WTC11 (cell line): ENCODE results near the gene SON. TPM values are rescaled to one million over a fixed set of nuclear protein-coding genes. Genes with fewer than 3 reads are reported as not detected.
A peak's percentile ranks its signal among the peaks of the same experiment; 100 is the strongest.

ENCODE experiments used
- ATAC-seq: fragments of 200-7000 bp; cut with Tn5 transposase; 2 replicates; pipeline ENCODE4 v1.10.0; 2021; ENCODE audit warnings: mild to moderate bottlenecking, moderate library complexity
- CTCF ChIA-PET: fragments of 300-600 bp; sonication (Branson Sonifier 250); formaldehyde crosslinking; loops from one replicate; lab custom pipeline; 2021; ENCODE audit warnings: antibody characterized with exemption; lab: Charles Lee
- POLR2A ChIA-PET: fragments of 350-600 bp; sonication (Branson Sonifier 250); formaldehyde crosslinking; loops from one replicate; lab custom pipeline; 2021; ENCODE audit warnings: antibody characterized with exemption; lab: Charles Lee
- DNase-seq: peaks from one replicate; pipeline ENCODE4 v3.0.0; 2021; ENCODE audit warnings: low spot score
- H3K27ac Mint-ChIP-seq: 2 replicates; pipeline ENCODE4 v1.8.0; 2021; ENCODE audit warnings: mixed read lengths
- H3K27me3 Mint-ChIP-seq: 2 replicates; pipeline ENCODE4 v1.8.0; 2021; ENCODE audit warnings: low read depth, mild to moderate bottlenecking, moderate library complexity, mixed read lengths
- H3K36me3 Mint-ChIP-seq: 2 replicates; pipeline ENCODE4 v1.8.0; 2021; ENCODE audit warnings: mixed read lengths
- H3K4me1 Mint-ChIP-seq: 2 replicates; pipeline ENCODE4 v1.8.0; 2022; ENCODE audit warnings: mixed read lengths
- H3K4me3 Mint-ChIP-seq: 2 replicates; pipeline ENCODE4 v1.8.0; 2021; ENCODE audit warnings: mild to moderate bottlenecking, moderate library complexity, mixed read lengths
- H3K9me3 Mint-ChIP-seq: 2 replicates; pipeline ENCODE4 v1.8.0; 2021; ENCODE audit warnings: mixed read lengths
- ATF6 ChIP-seq: sonication (generic); formaldehyde crosslinking; IDR thresholded peaks from 2 replicates; pipeline ENCODE4 v1.8.1; 2023; ENCODE audit warnings: mild to moderate bottlenecking, missing genetic modification reagents
- IRF2 ChIP-seq: sonication (generic); formaldehyde crosslinking; IDR thresholded peaks from 2 replicates; pipeline ENCODE4 v1.8.0; 2022; ENCODE audit warnings: low read depth, missing genetic modification reagents, borderline replicate concordance
- MXD4 ChIP-seq: fragments of 250-450 bp; sonication (Bioruptor Pico); IDR thresholded peaks from 2 replicates; pipeline ENCODE4 v1.8.0; 2021; ENCODE audit warnings: mild to moderate bottlenecking, moderate library complexity, borderline replicate concordance
- SMAD4 ChIP-seq: sonication (generic); formaldehyde crosslinking; IDR thresholded peaks from 2 replicates; pipeline ENCODE4 v1.8.0; 2022; ENCODE audit warnings: mild to moderate bottlenecking, missing genetic modification reagents
- ZBTB21 ChIP-seq: sonication (generic); formaldehyde crosslinking; IDR thresholded peaks from 2 replicates; pipeline ENCODE4 v1.8.1; 2023; ENCODE audit warnings: mild to moderate bottlenecking, missing genetic modification reagents, borderline replicate concordance
- ZMAT4 ChIP-seq: fragments of 250-450 bp; sonication (Bioruptor Pico); IDR thresholded peaks from 2 replicates; pipeline ENCODE4 v1.9.0; 2021; ENCODE audit warnings: mild to moderate bottlenecking
- ZNF263 ChIP-seq: sonication (generic); formaldehyde crosslinking; IDR thresholded peaks from 2 replicates; pipeline ENCODE4 v1.8.1; 2022; ENCODE audit warnings: low read depth, mild to moderate bottlenecking, moderate library complexity, missing genetic modification reagents
- ZNF317 ChIP-seq: sonication (generic); formaldehyde crosslinking; IDR thresholded peaks from 2 replicates; pipeline ENCODE4 v1.8.1; 2023; ENCODE audit warnings: low read depth, mild to moderate bottlenecking, moderate library complexity, missing genetic modification reagents, borderline replicate concordance
- ZNF532 ChIP-seq: fragments of 250-450 bp; sonication (Bioruptor Pico); IDR thresholded peaks from 2 replicates; pipeline ENCODE4 v1.9.0; 2021; ENCODE audit warnings: mild to moderate bottlenecking, borderline replicate concordance
- total RNA-seq: library from RNA; stranded (reverse); gene quantifications from 3 replicates; pipeline ENCODE4 v1.2.3, GENCODE V29; 2021
- TF ChIP-seq, protein P1 (sequence below): fragments of 250-450 bp; sonication (Bioruptor Pico); IDR thresholded peaks from 2 replicates; pipeline ENCODE4 v1.9.0; 2021; ENCODE audit warnings: mild to moderate bottlenecking
- TF ChIP-seq, protein P2 (sequence below): sonication (generic); formaldehyde crosslinking; conservative IDR thresholded peaks from 2 replicates; pipeline ENCODE4 v1.8.1; 2022; ENCODE audit warnings: mild to moderate bottlenecking, missing genetic modification reagents
- TF ChIP-seq, protein P3 (sequence below): fragments of 250-450 bp; sonication (Bioruptor Pico); conservative IDR thresholded peaks from 2 replicates; pipeline ENCODE4 v1.9.0; 2021; ENCODE audit warnings: mild to moderate bottlenecking

Gene SON
- total RNA-seq, 1 experiment from 2014 or later, result 309 TPM

- H3K4me3 Mint-ChIP-seq, result no peak overlapping the region
- H3K4me1 Mint-ChIP-seq, result peaks cover 15% of the 10 kb centered on the region
- no peak for DNase-seq
- ATAC-seq, result no peak
- H3K27ac Mint-ChIP-seq, result peak overlapping the region; percentile 84; the same call in 1 of the 2 replicates
- no peaks in the 10 kb centered on the region for H3K9me3 Mint-ChIP-seq
- TF ChIP-seq ZNF263 (CRISPR knock-in tag), result no peak
- TF ChIP-seq IRF2, result no peak
- CTCF ChIA-PET, result no interaction called here
- peaks cover 50% of the 10 kb centered on the region for H3K36me3 Mint-ChIP-seq
- POLR2A ChIA-PET, result no interaction called here
- no peaks in the 10 kb centered on the region for H3K27me3 Mint-ChIP-seq
These were observed 3.2 kb downstream of the SON start for GRCh38 chr21:33546086-33546485.

GRCh38 chr21:33549848-33550771 lies 7.3 kb downstream of the SON start:
- peaks cover 4% of the 10 kb centered on the region for H3K4me1 Mint-ChIP-seq
- H3K27me3 Mint-ChIP-seq, result no peaks in the 10 kb centered on the region
- POLR2A ChIA-PET, result no interaction called here
- H3K9me3 Mint-ChIP-seq, result no peaks in the 10 kb centered on the region; the same call in 1 of the 2 replicates
- CTCF ChIA-PET, result no interaction called here
- ATAC-seq, result no peak
- no peak overlapping the region for H3K4me3 Mint-ChIP-seq
- TF ChIP-seq MXD4 (CRISPR knock-in tag) (no peak), ZNF317 (CRISPR knock-in tag) (no peak), ATF6 (CRISPR knock-in tag) (no peak), SMAD4 (CRISPR knock-in tag) (no peak)
- no peak overlapping the region for H3K27ac Mint-ChIP-seq
- peaks cover 83% of the 10 kb centered on the region for H3K36me3 Mint-ChIP-seq
- DNase-seq, result no peak

DNA sequence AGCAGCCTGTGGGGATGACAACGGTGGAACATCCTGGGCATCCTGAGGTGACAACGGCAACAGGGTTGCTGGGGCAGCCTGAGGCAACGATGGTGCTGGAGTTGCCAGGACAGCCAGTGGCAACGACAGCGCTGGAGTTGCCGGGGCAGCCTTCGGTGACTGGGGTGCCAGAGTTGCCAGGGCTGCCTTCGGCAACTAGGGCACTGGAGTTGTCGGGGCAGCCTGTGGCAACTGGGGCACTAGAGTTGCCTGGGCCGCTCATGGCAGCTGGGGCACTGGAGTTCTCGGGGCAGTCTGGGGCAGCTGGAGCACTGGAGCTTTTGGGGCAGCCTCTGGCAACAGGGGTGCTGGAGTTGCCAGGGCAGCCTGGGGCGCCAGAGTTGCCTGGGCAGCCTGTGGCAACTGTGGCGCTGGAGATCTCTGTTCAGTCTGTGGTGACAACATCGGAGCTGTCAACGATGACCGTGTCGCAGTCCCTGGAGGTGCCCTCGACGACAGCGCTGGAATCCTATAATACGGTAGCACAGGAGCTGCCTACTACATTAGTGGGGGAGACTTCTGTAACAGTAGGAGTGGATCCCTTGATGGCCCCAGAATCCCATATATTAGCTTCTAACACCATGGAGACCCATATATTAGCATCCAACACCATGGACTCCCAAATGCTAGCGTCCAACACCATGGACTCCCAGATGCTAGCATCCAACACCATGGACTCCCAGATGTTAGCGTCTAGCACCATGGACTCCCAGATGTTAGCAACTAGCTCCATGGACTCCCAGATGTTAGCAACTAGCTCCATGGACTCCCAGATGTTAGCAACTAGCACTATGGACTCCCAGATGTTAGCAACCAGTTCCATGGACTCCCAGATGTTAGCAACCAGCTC lies 8.2 kb downstream of the SON start:
- H3K9me3 Mint-ChIP-seq, result no peaks in the 10 kb centered on the region; the same call in 1 of the 2 replicates
- CTCF ChIA-PET, result no interaction called here

More for the DNA sequence above, 8.2 kb downstream of the SON start:
- no peak for ATAC-seq
- peaks cover 86% of the 10 kb centered on the region for H3K36me3 Mint-ChIP-seq
- no peak overlapping the region for H3K4me3 Mint-ChIP-seq
- TF ChIP-seq ZBTB21, result no peak
- no peak for TF ChIP-seq ZNF532 (CRISPR knock-in tag)
- no peak for TF ChIP-seq ZMAT4 (CRISPR knock-in tag)
- TF ChIP-seq, protein P1, sequence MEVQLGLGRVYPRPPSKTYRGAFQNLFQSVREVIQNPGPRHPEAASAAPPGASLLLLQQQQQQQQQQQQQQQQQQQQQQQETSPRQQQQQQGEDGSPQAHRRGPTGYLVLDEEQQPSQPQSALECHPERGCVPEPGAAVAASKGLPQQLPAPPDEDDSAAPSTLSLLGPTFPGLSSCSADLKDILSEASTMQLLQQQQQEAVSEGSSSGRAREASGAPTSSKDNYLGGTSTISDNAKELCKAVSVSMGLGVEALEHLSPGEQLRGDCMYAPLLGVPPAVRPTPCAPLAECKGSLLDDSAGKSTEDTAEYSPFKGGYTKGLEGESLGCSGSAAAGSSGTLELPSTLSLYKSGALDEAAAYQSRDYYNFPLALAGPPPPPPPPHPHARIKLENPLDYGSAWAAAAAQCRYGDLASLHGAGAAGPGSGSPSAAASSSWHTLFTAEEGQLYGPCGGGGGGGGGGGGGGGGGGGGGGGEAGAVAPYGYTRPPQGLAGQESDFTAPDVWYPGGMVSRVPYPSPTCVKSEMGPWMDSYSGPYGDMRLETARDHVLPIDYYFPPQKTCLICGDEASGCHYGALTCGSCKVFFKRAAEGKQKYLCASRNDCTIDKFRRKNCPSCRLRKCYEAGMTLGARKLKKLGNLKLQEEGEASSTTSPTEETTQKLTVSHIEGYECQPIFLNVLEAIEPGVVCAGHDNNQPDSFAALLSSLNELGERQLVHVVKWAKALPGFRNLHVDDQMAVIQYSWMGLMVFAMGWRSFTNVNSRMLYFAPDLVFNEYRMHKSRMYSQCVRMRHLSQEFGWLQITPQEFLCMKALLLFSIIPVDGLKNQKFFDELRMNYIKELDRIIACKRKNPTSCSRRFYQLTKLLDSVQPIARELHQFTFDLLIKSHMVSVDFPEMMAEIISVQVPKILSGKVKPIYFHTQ (CRISPR knock-in tag), result no peak
- TF ChIP-seq, protein P2, sequence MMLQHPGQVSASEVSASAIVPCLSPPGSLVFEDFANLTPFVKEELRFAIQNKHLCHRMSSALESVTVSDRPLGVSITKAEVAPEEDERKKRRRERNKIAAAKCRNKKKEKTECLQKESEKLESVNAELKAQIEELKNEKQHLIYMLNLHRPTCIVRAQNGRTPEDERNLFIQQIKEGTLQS (CRISPR knock-in tag), result no peak
- TF ChIP-seq, protein P3, sequence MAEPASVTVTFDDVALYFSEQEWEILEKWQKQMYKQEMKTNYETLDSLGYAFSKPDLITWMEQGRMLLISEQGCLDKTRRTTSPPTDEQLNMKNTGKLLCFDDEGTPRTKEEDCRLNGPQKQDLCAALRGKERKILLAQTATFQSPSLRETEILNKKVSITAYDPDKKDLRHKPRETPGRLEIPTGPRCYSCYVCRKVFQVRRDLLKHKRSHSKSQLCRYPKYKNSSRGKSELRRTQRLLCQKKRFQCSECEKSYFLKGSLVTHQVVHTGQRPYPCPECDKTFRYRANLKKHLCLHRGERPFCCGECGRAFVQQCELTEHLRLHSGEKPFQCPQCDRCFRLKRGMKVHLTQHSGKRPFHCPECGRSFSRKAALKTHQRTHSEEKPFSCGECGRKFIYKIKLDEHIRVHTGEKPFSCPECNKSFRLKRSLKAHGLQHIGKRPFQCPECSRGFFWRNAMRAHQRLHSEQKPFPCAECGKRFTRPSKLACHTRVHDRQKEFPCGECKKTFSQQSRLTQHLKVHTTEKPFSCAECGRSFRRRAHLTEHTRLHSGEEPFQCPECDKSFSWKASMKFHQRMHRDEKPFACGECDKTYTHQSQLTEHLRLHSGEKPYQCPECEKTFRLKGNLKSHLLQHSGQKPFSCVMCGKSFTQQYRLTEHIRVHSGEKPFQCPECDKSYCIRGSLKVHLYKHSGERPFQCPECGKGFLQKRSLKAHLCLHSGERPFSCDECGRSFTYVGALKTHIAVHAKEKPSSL (CRISPR knock-in tag), result no peak
- POLR2A ChIA-PET, result interaction anchor here (0.5 to 1.2 kb wide), 2 partner anchors 8 to 37 kb away, joined by 3 to 5 read pairs; partner anchors contain the start of gene SON
- H3K27me3 Mint-ChIP-seq, result no peaks in the 10 kb centered on the region
- no peak for DNase-seq
- no peak overlapping the region for H3K27ac Mint-ChIP-seq
- no peaks in the 10 kb centered on the region; the same call in 1 of the 2 replicates for H3K4me1 Mint-ChIP-seq
